GM12864 (cell line): ENCODE results near the gene IL18BP.

Experiments
- DNase-seq: peaks from one replicate; pipeline ENCODE4 v3.0.0-alpha.2; 2011; ENCODE audit warnings: low read depth
- H3K4me3 ChIP-seq: 2 replicates; pipeline ENCODE4 v1.5.1; 2011; ENCODE audit warnings: mild to moderate bottlenecking, low read depth, low read length, control low read depth
- CTCF ChIP-seq: IDR thresholded peaks from 2 replicates; pipeline ENCODE4 v1.5.1; 2011; ENCODE audit warnings: low read depth, mild to moderate bottlenecking, moderate library complexity, low read length, control low read depth, inconsistent platforms; ENCODE audit errors: missing control alignments

Gene IL18BP

DNA sequence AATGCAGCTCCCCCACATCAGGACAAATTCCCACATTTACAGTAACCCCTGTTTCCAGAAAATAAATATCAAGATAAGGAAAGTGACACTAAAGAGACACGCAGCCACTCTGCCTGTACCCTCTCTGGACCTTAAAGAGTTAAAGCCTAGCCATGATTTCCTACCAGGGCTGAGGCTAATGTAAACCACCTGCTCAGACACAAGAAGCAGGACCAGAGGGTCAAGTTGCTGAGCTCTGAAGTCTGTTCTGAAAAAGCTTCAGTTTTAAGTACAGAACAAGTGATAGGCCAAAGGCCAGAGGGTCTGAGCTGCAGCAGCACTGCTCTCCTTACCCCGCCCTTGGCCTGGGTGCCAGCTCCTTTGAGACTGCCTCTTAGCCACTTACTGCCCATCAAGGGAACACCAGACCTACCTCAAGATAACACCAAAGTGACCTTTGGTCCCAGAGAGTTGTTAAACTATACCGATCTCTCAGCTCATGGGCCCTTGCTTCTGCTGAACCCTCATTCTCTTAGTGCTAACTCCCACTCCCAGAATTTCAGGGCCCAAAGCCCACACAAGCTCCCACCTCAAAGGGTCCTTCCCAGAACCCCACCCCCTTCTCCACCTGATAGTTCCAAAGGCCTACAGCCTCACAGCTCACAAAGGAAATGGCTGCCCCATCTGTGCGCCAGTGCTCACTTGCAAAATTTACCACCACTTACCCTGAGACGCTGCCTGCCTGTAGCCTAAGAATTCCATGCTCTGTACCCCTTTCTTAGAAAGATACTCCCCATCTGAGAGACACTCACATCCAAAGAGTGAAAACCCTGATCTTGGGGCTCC, 40.5 kb downstream of the IL18BP start:
- no peak for TF ChIP-seq CTCF
- no peak for DNase-seq
- no peak overlapping the region; the same call in 1 of the 2 replicates for H3K4me3 ChIP-seq

GRCh38 chr11:72039856-72040401, 41.2 kb downstream of the IL18BP start:
- TF ChIP-seq CTCF, result no peak
- H3K4me3 ChIP-seq, result peak overlapping the region; percentile 72
- no peak for DNase-seq

DNA sequence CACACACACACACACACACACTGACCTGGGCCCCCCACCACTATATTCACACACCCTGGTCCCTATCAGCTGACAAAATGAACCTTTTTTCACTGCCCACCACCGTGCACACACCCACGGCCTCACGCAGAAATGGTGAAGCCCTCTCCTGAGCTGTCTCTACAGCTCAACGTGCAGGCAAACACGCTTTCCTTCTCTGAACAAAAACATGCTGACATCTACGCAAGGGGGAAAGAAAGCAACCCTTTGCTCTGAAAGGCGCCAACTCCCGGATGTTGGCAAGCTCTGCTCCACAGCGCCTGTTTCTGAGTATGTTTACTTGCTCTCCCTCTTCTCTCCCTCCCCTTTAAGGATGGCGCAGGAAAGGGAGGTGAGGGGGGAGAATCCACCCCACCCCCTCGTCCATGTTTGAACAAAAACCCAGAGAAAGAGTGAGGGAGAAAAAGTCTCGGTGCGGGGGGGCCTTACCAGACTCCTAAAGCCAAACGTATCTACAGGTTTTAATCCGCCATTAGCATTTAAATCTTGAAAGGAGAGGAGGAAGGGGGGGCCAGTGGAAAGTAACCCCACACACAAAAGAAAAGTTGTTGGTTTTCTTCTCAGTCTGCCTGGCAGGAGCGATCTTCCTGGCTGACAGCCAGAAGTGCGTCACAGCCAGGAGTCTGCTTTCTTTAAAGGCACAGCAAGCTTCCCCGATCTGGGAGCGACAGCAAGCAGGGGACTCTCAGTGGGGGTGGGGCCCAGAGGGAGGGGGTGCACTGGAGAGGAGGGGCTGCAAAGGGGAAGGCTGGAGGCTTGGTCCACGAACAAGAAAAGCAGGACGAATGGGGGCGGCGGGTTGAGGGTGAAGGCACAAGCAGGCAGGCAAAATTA, 42.0 kb downstream of the IL18BP start:
- H3K4me3 ChIP-seq, result peak overlapping the region; percentile 72
- peak; percentile 22 for DNase-seq
- TF ChIP-seq CTCF, result no peak

- DNase-seq, result no peak
- no peak for TF ChIP-seq CTCF
- H3K4me3 ChIP-seq, result peak overlapping the region; percentile 72
These were observed 42.8 kb downstream of the IL18BP start for GRCh38 chr11:72041364-72042063.

DNA sequence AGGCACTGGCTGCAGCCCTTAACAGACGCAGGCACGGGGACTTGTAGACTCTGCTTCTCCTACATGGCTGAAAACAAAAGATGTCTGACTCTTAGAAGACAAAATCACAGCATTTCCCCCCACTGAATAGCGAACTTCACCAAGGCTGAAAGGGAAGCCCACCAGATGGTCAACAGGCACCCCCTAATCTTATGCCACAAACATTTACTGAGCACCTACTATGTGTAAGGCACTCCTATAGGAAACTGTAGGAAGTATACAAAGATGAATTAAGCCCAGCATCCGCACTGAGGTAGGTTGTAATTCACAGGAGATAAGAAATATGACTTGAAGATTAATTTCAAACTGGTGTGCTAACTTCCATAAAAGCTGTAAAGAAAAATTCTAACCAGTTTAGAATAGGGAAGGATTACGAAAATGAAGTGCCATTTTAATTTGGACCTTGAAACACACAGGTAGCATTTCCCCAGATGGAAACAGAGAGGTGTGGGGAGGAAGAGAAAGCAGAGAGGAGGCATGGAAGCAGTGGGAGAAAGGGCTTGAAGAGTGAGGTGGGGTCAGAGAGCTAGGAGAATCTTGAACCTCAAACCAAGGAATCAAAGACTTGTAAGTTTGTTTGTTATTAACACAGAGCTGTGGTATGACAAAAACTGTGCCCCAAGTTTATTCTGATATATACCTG, 43.5 kb downstream of the IL18BP start:
- TF ChIP-seq CTCF, result no peak

GRCh38 chr11:72045849-72046248, 47.1 kb downstream of the IL18BP start:
- no peak overlapping the region for H3K4me3 ChIP-seq
- TF ChIP-seq CTCF, result no peak
- no peak for DNase-seq

More for the DNA sequence above, 43.5 kb downstream of the IL18BP start:
- peak overlapping the region; percentile 72 for H3K4me3 ChIP-seq
- DNase-seq, result no peak
